KMS-11 (cell line): ENCODE results near the gene SYS1.

Source experiments
- H2AFZ ChIP-seq: fragments of 200-600 bp; sonication (generic); 2 replicates; pipeline ENCODE4 v1.6.1; 2016; ENCODE audit warnings: antibody characterized with exemption, mixed run types, low read depth
- H3K27ac ChIP-seq: fragments of 200-600 bp; sonication (generic); 2 replicates; pipeline ENCODE4 v1.6.1; 2016; ENCODE audit warnings: mild to moderate bottlenecking, mixed run types
- H3K27me3 ChIP-seq: fragments of 200-600 bp; sonication (generic); 2 replicates; pipeline ENCODE4 v1.6.1; 2017; ENCODE audit warnings: mild to moderate bottlenecking, low read depth, mixed run types, moderate library complexity; ENCODE audit not compliant: insufficient read depth
- H3K36me3 ChIP-seq: fragments of 200-600 bp; sonication (generic); 2 replicates; pipeline ENCODE4 v1.6.1; 2017; ENCODE audit warnings: mild to moderate bottlenecking, mixed run types; ENCODE audit not compliant: insufficient read depth
- H3K4me1 ChIP-seq: fragments of 200-600 bp; sonication (generic); 2 replicates; pipeline ENCODE4 v1.6.1; 2016; ENCODE audit warnings: mild to moderate bottlenecking, low read depth, mixed run types; ENCODE audit not compliant: poor library complexity, severe bottlenecking
- H3K4me2 ChIP-seq: fragments of 200-600 bp; sonication (generic); 2 replicates; pipeline ENCODE4 v1.7.0; 2016; ENCODE audit warnings: mild to moderate bottlenecking, mixed run types
- H3K4me3 ChIP-seq: fragments of 200-600 bp; sonication (generic); IDR thresholded peaks from 2 replicates; pipeline ENCODE4 v1.6.1; 2017; ENCODE audit warnings: low read depth, low read length, mixed read lengths; ENCODE audit not compliant: insufficient read depth
- H3K79me2 ChIP-seq: fragments of 200-600 bp; sonication (generic); 2 replicates; pipeline ENCODE4 v1.6.1; 2016; ENCODE audit warnings: low read depth, mixed run types; ENCODE audit not compliant: insufficient read depth
- H3K9ac ChIP-seq: fragments of 200-600 bp; sonication (generic); 2 replicates; pipeline ENCODE4 v1.6.1; 2016; ENCODE audit warnings: mild to moderate bottlenecking, mixed run types
- H4K20me1 ChIP-seq: fragments of 200-600 bp; sonication (generic); 2 replicates; pipeline ENCODE4 v1.6.1; 2016; ENCODE audit warnings: mild to moderate bottlenecking, mixed run types; ENCODE audit not compliant: insufficient read depth
- CTCF ChIP-seq: fragments of 200-600 bp; sonication (generic); conservative IDR thresholded peaks from 2 replicates; pipeline ENCODE4 v1.6.1; 2017; ENCODE audit warnings: low read depth, mild to moderate bottlenecking, antibody characterized with exemption, low read length, moderate library complexity, mixed read lengths

SYS1 gene

GRCh38 chr20:45362804-45363610 is at the start of gene SYS1:
TSS of gene SYS1 (plus strand) at chr20:45363156. CDS start at chr20:45363532, 376 bp downstream.
- no peak within 1 kb of the TSS for H3K4me3 ChIP-seq
- no peaks in the 10 kb centered on the region for H4K20me1 ChIP-seq
- peak; percentile 83 for TF ChIP-seq CTCF
- H3K79me2 ChIP-seq = peaks cover 13% of the 10 kb centered on the region
- peak within 1 kb of the TSS; percentile 92 for H3K4me2 ChIP-seq
- H3K9ac ChIP-seq = peak within 1 kb of the TSS; percentile 80
- H3K27me3 ChIP-seq = no peaks in the 10 kb centered on the region
- peak within 1 kb of the TSS; percentile 83 for H2AFZ ChIP-seq
- no peaks in the 10 kb centered on the region for H3K36me3 ChIP-seq
- peak within 1 kb of the TSS; percentile 69 for H3K27ac ChIP-seq
- peaks cover 34% of the 10 kb centered on the region for H3K4me1 ChIP-seq

- no peak overlapping the region for H3K9ac ChIP-seq
- H3K36me3 ChIP-seq = no peaks in the 10 kb centered on the region
- no peaks in the 10 kb centered on the region for H3K27me3 ChIP-seq
- H3K79me2 ChIP-seq = no peaks in the 10 kb centered on the region
- no peak overlapping the region for H3K4me3 ChIP-seq
- H4K20me1 ChIP-seq = no peaks in the 10 kb centered on the region
- no peak overlapping the region for H3K27ac ChIP-seq
- no peak overlapping the region for H3K4me2 ChIP-seq
- no peak overlapping the region for H2AFZ ChIP-seq
- no peak for TF ChIP-seq CTCF
- H3K4me1 ChIP-seq = peaks cover 14% of the 10 kb centered on the region
Observed at GRCh38 chr20:45313943-45314342, 49.0 kb upstream of the SYS1 start.

- H4K20me1 ChIP-seq = no peaks in the 10 kb centered on the region
- peaks cover 31% of the 10 kb centered on the region for H3K4me1 ChIP-seq
- no peaks in the 10 kb centered on the region for H3K79me2 ChIP-seq
Observed at GRCh38 chr20:45315672-45316071, 47.3 kb upstream of the SYS1 start.

More at GRCh38 chr20:45315672-45316071, 47.3 kb upstream of the SYS1 start:
- TF ChIP-seq CTCF = no peak
- no peaks in the 10 kb centered on the region for H3K36me3 ChIP-seq
- no peak overlapping the region for H3K27ac ChIP-seq
- H3K4me2 ChIP-seq = no peak overlapping the region
- H3K4me3 ChIP-seq = no peak overlapping the region
- H2AFZ ChIP-seq = no peak overlapping the region
- H3K9ac ChIP-seq = no peak overlapping the region
- no peaks in the 10 kb centered on the region for H3K27me3 ChIP-seq
